SK-N-SH (cell line): ENCODE results near the gene NECAB2.

Experiments used
- CHD2 ChIP-seq: fragments of 150-350 bp; IDR thresholded peaks from 2 replicates; pipeline ENCODE4 v1.6.1; 2018; ENCODE audit warnings: low read length; ENCODE audit not compliant: partially characterized antibody
- CTCF ChIP-seq: fragments of 200-600 bp; sonication (generic); IDR thresholded peaks from 2 replicates; pipeline ENCODE4 v1.6.1; 2017; ENCODE audit warnings: antibody characterized with exemption, mild to moderate bottlenecking, moderate library complexity
- EZH2phosphoT487 ChIP-seq: fragments of 200-600 bp; sonication (generic); IDR thresholded peaks from 2 replicates; pipeline ENCODE4 v1.6.1; 2017; ENCODE audit warnings: low read depth, mixed run types, mild to moderate bottlenecking, antibody characterized with exemption, moderate library complexity, borderline replicate concordance
- FOSL2 ChIP-seq: IDR thresholded peaks from 2 replicates; pipeline ENCODE4 v1.4.0; 2012; ENCODE audit warnings: low read depth, mild to moderate bottlenecking, moderate library complexity, borderline replicate concordance
- FOXJ3 ChIP-seq: sonication (generic); formaldehyde crosslinking; IDR thresholded peaks from 2 replicates; pipeline ENCODE4 v1.5.1; 2020; ENCODE audit warnings: mild to moderate bottlenecking, missing genetic modification reagents
- SIN3A ChIP-seq: IDR thresholded peaks from 2 replicates; pipeline ENCODE4 v1.6.1; 2012; ENCODE audit warnings: low read depth, mild to moderate bottlenecking, low read length, moderate library complexity, borderline replicate concordance
- TAF1 ChIP-seq: IDR thresholded peaks from 2 replicates; pipeline ENCODE4 v1.6.1; 2012; ENCODE audit warnings: low read depth, mild to moderate bottlenecking, low read length, moderate library complexity, borderline replicate concordance
- YY1 ChIP-seq: IDR thresholded peaks from 2 replicates; pipeline ENCODE4 v1.4.0; 2012; ENCODE audit warnings: low read depth, mild to moderate bottlenecking

GRCh38 chr16:83934684-83934977 is 33.4 kb upstream of the NECAB2 start:
- TF ChIP-seq CTCF (no peak), YY1 (no peak), FOSL2 (no peak), CHD2 (no peak), EZH2phosphoT487 (no peak), SIN3A (no peak), TAF1 (no peak), FOXJ3 (no peak)
